HepG2 (cell line): ENCODE results near the gene ADAMTS4. TPM values are rescaled to one million over a fixed set of nuclear protein-coding genes. Genes with fewer than 3 reads are reported as not detected.

Experiments
- ARNT ChIP-seq: fragments of 450-650 bp; IDR thresholded peaks from 2 replicates; pipeline ENCODE4 v1.6.1; 2017
- BRD4 ChIP-seq: sonication (generic); formaldehyde crosslinking; IDR thresholded peaks from 2 replicates; pipeline ENCODE4 v1.4.0; 2020; ENCODE audit warnings: missing genetic modification reagents
- FOXJ3 ChIP-seq: sonication (generic); formaldehyde crosslinking; IDR thresholded peaks from 2 replicates; pipeline ENCODE4 v1.4.0; 2020; ENCODE audit warnings: missing genetic modification reagents, mild to moderate bottlenecking, borderline replicate concordance
- HDAC2 ChIP-seq: sonication (generic); formaldehyde crosslinking; IDR thresholded peaks from 2 replicates; pipeline ENCODE4 v1.4.0; 2020; ENCODE audit warnings: missing genetic modification reagents
- IRF9 ChIP-seq: sonication (generic); formaldehyde crosslinking; IDR thresholded peaks from 2 replicates; pipeline ENCODE4 v1.8.0; 2022; ENCODE audit warnings: missing genetic modification reagents, mild to moderate bottlenecking, borderline replicate concordance
- MEIS1 ChIP-seq: sonication (generic); formaldehyde crosslinking; IDR thresholded peaks from 2 replicates; pipeline ENCODE4 v1.9.0; 2021; ENCODE audit warnings: mild to moderate bottlenecking, missing genetic modification reagents, moderate library complexity, borderline replicate concordance
- MLLT10 ChIP-seq: sonication (generic); formaldehyde crosslinking; IDR thresholded peaks from 2 replicates; pipeline ENCODE4 v1.4.0; 2020; ENCODE audit warnings: missing genetic modification reagents
- PREB ChIP-seq: sonication (generic); formaldehyde crosslinking; IDR thresholded peaks from 2 replicates; pipeline ENCODE4 v1.4.0; 2020; ENCODE audit warnings: missing genetic modification reagents
- RFX3 ChIP-seq: IDR thresholded peaks from 2 replicates; pipeline ENCODE4 v1.6.1; 2016; ENCODE audit warnings: missing biosample characterization, missing genetic modification reagents
- SMC3 ChIP-seq: IDR thresholded peaks from 2 replicates; pipeline ENCODE4 v1.6.1; 2011; ENCODE audit warnings: low read length, improper control_type of control experiment
- TAF1 ChIP-seq: sonication (generic); formaldehyde crosslinking; IDR thresholded peaks from 2 replicates; pipeline ENCODE4 v1.4.0; 2020; ENCODE audit warnings: missing genetic modification reagents
- TBL1XR1 ChIP-seq: fragments of 150-350 bp; IDR thresholded peaks from 2 replicates; pipeline ENCODE4 v1.6.1; 2014; ENCODE audit warnings: borderline replicate concordance, low read length; ENCODE audit not compliant: partially characterized antibody
- ZBTB34 ChIP-seq: sonication (generic); formaldehyde crosslinking; IDR thresholded peaks from 2 replicates; pipeline ENCODE4 v1.8.0; 2022; ENCODE audit warnings: mild to moderate bottlenecking, missing genetic modification reagents
- ZNF18 ChIP-seq: sonication (generic); formaldehyde crosslinking; IDR thresholded peaks from 2 replicates; pipeline ENCODE4 v1.8.0; 2022; ENCODE audit warnings: mild to moderate bottlenecking, missing genetic modification reagents; ENCODE audit not compliant: insufficient replicate concordance
- ZNF318 ChIP-seq: sonication (generic); formaldehyde crosslinking; IDR thresholded peaks from 2 replicates; pipeline ENCODE4 v1.4.0; 2020; ENCODE audit warnings: mild to moderate bottlenecking, missing genetic modification reagents
- ZNF326 ChIP-seq: sonication (generic); formaldehyde crosslinking; IDR thresholded peaks from 2 replicates; pipeline ENCODE4 v1.4.0; 2020; ENCODE audit warnings: missing genetic modification reagents, borderline replicate concordance
- polyA plus RNA-seq, 8 experiments: library from polyadenylated mRNA; depleted of rRNA in 3 of 8; stranded (reverse) in 7 of 8; unstranded in 1 of 8; fragments of >200 nt; fragmentation: Illumina TruSeq in 4 of 8; extraction: Trizol in 4 of 8; gene quantifications; 2 replicates each; pipeline versions ENCODE4 v1.2.1 to v1.2.3, GENCODE V29; 2011 to 2016; ENCODE audit warnings: low read depth in 4 of 8, missing spikeins in 1 of 8, mixed read lengths in 1 of 8; ENCODE audit not compliant: insufficient read depth in 1 of 8
- total RNA-seq, 5 experiments: library from RNA; depleted of rRNA; stranded (reverse); fragments of >200 nt; fragmentation: Illumina TruSeq; extraction: Trizol; gene quantifications; 2 replicates each; pipeline ENCODE4 v1.2.3, GENCODE V29; 2016; ENCODE audit warnings: low read depth in 1 of 5

Gene ADAMTS4
- total and polyA plus RNA-seq, 2 of the 13 experiments (the other 11 are each of a cell fraction or from before 2014, with no cell fraction given) = 0.51 to 1.7 TPM

GRCh38 chr1:161225534-161226319, 26.9 kb upstream of the ADAMTS4 start, which contains the start of gene TOMM40L (continued):
- TF ChIP-seq ZNF18 (CRISPR knock-in tag) (peak; percentile 51), BRD4 (CRISPR knock-in tag) (peak; percentile 70), ZNF326 (CRISPR knock-in tag) (no peak), RFX3 (CRISPR knock-in tag) (no peak), ZNF318 (CRISPR knock-in tag) (no peak), HDAC2 (CRISPR knock-in tag) (0 out of 2 replicates have a peak, but pooled peaks have one; percentile 26), FOXJ3 (CRISPR knock-in tag) (no peak), SMC3 (no peak; the same call in 1 of the 2 replicates), TAF1 (CRISPR knock-in tag) (peak; percentile 80), PREB (no peak), ARNT (no peak), MLLT10 (CRISPR knock-in tag) (no peak), IRF9 (no peak), TBL1XR1 (no peak), ZBTB34 (CRISPR knock-in tag) (no peak), MEIS1 (CRISPR knock-in tag) (peak; percentile 78; the same call in 1 of the 2 replicates)
